Osteoblast (primary cell): ENCODE measurements around the gene PRMT3. TPM values are rescaled to one million over a fixed set of nuclear protein-coding genes. Genes with fewer than 3 reads are reported as not detected.

ENCODE experiments used
- DNase-seq: peaks from one replicate; pipeline ENCODE4 v3.0.0; 2011; ENCODE audit warnings: low spot score, mixed read lengths; ENCODE audit not compliant: insufficient read length; ENCODE audit errors: missing footprints
- H2AFZ ChIP-seq: 2 replicates; pipeline ENCODE4 v1.6.0; 2011; ENCODE audit warnings: mild to moderate bottlenecking, low read length
- H3K27ac ChIP-seq: 2 replicates; pipeline ENCODE4 v1.5.1; 2011; ENCODE audit warnings: mild to moderate bottlenecking, low read depth, low read length, moderate library complexity
- H3K27me3 ChIP-seq: 2 replicates; pipeline ENCODE4 v1.6.0; 2012; ENCODE audit warnings: mild to moderate bottlenecking, control low read depth, inconsistent platforms, low read length, moderate library complexity; ENCODE audit not compliant: insufficient read depth
- H3K36me3 ChIP-seq: 2 replicates; pipeline ENCODE4 v1.5.1; 2011; ENCODE audit warnings: mild to moderate bottlenecking, low read length, control low read depth, moderate library complexity; ENCODE audit not compliant: insufficient read depth
- H3K4me1 ChIP-seq: 2 replicates; pipeline ENCODE4 v1.5.1; 2011; ENCODE audit warnings: mild to moderate bottlenecking, low read length, control low read depth, moderate library complexity; ENCODE audit not compliant: insufficient read depth
- H3K4me2 ChIP-seq: 2 replicates; pipeline ENCODE4 v1.6.0; 2011; ENCODE audit warnings: mild to moderate bottlenecking, low read length; ENCODE audit not compliant: insufficient read depth
- H3K4me3 ChIP-seq: fragments of 200-600 bp; sonication (generic); 3 replicates; pipeline ENCODE4 v1.5.1; 2012; ENCODE audit warnings: mild to moderate bottlenecking, low read length, inconsistent platforms; ENCODE audit not compliant: insufficient read depth
- H3K79me2 ChIP-seq: 2 replicates; pipeline ENCODE4 v1.6.0; 2012; ENCODE audit warnings: mild to moderate bottlenecking, low read length, control low read depth, inconsistent platforms; ENCODE audit not compliant: insufficient read depth
- H3K9me3 ChIP-seq: 2 replicates; pipeline ENCODE4 v1.5.1; 2011; ENCODE audit warnings: low read depth, low read length, control low read depth
- H4K20me1 ChIP-seq: 2 replicates; pipeline ENCODE4 v1.6.0; 2012; ENCODE audit warnings: mild to moderate bottlenecking, low read length, control low read depth; ENCODE audit not compliant: insufficient read depth
- total RNA-seq: library from RNA; depleted of rRNA; stranded (reverse); fragments of >200 nt; gene quantifications from 2 replicates; pipeline ENCODE4 v1.2.3, GENCODE V29; 2012
- TF ChIP-seq, protein P1 (sequence below): IDR thresholded peaks from 2 replicates; pipeline ENCODE4 v1.5.1; 2011; ENCODE audit warnings: mild to moderate bottlenecking, low read depth, low read length, moderate library complexity; ENCODE audit errors: extremely low read depth

The PRMT3 gene
- total RNA-seq, 1 donor = 20.6 TPM

GRCh38 chr11:20452585-20452984, 65.1 kb downstream of the PRMT3 start:
- H3K4me2 ChIP-seq = no peak overlapping the region
- TF ChIP-seq, protein P1, sequence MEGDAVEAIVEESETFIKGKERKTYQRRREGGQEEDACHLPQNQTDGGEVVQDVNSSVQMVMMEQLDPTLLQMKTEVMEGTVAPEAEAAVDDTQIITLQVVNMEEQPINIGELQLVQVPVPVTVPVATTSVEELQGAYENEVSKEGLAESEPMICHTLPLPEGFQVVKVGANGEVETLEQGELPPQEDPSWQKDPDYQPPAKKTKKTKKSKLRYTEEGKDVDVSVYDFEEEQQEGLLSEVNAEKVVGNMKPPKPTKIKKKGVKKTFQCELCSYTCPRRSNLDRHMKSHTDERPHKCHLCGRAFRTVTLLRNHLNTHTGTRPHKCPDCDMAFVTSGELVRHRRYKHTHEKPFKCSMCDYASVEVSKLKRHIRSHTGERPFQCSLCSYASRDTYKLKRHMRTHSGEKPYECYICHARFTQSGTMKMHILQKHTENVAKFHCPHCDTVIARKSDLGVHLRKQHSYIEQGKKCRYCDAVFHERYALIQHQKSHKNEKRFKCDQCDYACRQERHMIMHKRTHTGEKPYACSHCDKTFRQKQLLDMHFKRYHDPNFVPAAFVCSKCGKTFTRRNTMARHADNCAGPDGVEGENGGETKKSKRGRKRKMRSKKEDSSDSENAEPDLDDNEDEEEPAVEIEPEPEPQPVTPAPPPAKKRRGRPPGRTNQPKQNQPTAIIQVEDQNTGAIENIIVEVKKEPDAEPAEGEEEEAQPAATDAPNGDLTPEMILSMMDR = no peak
- no peak overlapping the region for H3K4me3 ChIP-seq

GRCh38 chr11:20453657-20454316, 66.3 kb downstream of the PRMT3 start:
- no peaks in the 10 kb centered on the region for H3K36me3 ChIP-seq
- TF ChIP-seq, protein P1 = no peak
- H3K27ac ChIP-seq = no peak overlapping the region
- H3K4me2 ChIP-seq = no peak overlapping the region
- no peaks in the 10 kb centered on the region for H3K79me2 ChIP-seq
- H2AFZ ChIP-seq = no peak overlapping the region
- H3K9me3 ChIP-seq = no peaks in the 10 kb centered on the region
- H4K20me1 ChIP-seq = no peaks in the 10 kb centered on the region
- DNase-seq = no peak
- H3K27me3 ChIP-seq = no peaks in the 10 kb centered on the region
- H3K4me1 ChIP-seq = no peaks in the 10 kb centered on the region
- H3K4me3 ChIP-seq = no peak overlapping the region

More at GRCh38 chr11:20452585-20452984, 65.1 kb downstream of the PRMT3 start:
- no peaks in the 10 kb centered on the region for H4K20me1 ChIP-seq
- H3K9me3 ChIP-seq = no peaks in the 10 kb centered on the region
- no peaks in the 10 kb centered on the region for H3K36me3 ChIP-seq
- DNase-seq = no peak
- no peak overlapping the region for H2AFZ ChIP-seq
- H3K27ac ChIP-seq = no peak overlapping the region
- no peaks in the 10 kb centered on the region for H3K27me3 ChIP-seq
- H3K79me2 ChIP-seq = no peaks in the 10 kb centered on the region
- no peaks in the 10 kb centered on the region for H3K4me1 ChIP-seq

DNA sequence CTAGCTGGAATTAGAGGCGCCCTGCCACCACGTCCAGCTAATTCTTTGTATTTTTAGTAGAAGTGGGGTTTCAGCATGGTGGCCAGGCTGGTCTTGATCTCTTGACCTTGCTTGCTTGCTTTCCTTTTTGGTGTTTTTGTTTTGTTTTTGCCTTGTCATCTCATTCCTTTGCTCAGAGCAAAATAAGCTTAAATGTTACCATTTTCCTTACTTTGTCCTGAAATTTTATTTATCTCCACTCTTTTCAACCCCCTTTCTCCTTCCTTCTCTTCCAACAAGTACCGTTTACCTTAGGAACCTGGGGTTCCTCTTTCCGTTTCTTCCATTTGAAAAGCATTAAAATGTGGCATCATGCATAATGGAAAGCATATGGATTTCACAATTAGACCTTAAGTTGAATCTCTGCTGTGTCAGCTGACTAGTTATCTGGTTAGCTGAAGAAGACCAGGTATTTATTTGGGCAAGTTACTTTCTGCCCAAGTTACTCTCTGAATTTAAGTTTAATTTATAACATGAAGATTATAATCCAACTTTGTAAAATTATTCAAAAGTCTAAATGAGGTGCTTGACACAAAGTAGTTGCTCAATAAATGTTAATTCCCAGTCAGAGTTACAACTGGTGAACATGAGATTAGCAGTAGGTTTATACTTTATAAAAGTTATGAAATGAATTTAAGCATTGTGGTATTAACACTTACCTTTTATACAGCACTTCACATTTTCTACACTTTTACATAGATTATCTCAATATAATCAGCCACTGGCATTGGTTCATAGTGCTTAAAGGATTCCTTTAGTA, 69.7 kb downstream of the PRMT3 start:
- no peaks in the 10 kb centered on the region for H3K4me1 ChIP-seq
- TF ChIP-seq, protein P1 = no peak
- DNase-seq = no peak
- no peak overlapping the region for H3K4me3 ChIP-seq
- no peaks in the 10 kb centered on the region for H4K20me1 ChIP-seq
- no peak overlapping the region for H2AFZ ChIP-seq
- no peaks in the 10 kb centered on the region for H3K27me3 ChIP-seq
- H3K79me2 ChIP-seq = no peaks in the 10 kb centered on the region
- H3K36me3 ChIP-seq = no peaks in the 10 kb centered on the region
- H3K27ac ChIP-seq = no peak overlapping the region
- no peak overlapping the region for H3K4me2 ChIP-seq
- H3K9me3 ChIP-seq = no peaks in the 10 kb centered on the region
